ENCODE measurements around the gene RIMKLA.

The RIMKLA gene

GRCh38 chr1:42432714-42433113 lies 52.1 kb downstream of the RIMKLA start:
- Mint-ChIP-seq H3K4me3 (no peak overlapping the region), H3K9me3 (ENCODE audit: low read depth) (no peaks in the 10 kb centered on the region), H3K36me3 (peaks cover 6% of the 10 kb centered on the region), H3K27ac (no peak overlapping the region), H3K27me3 (no peaks in the 10 kb centered on the region), H3K4me1 (ENCODE audit: low read depth) (no peaks in the 10 kb centered on the region)

DNA sequence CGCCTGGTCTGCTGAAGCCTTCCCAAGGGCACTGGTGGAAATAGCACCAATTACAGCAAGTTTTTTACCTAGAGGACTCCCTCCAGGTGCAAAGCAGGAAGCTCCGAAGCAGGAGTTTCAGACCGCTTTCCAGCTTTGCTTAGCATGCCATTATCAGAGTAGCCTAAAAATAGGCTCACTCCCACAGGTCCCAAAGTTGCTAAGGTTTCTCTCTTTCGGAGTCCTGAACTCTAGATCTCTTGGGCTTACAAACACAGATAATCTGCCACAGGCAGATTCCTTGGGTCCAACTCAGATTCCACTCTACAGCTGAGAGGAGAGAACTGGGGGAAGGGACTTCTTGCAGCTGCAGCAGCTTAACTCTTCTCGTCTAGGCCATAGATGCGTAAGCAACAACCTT lies 52.8 kb downstream of the RIMKLA start:
- Mint-ChIP-seq H3K27ac (no peak overlapping the region), H3K4me3 (no peak overlapping the region), H3K9me3 (ENCODE audit: low read depth) (no peaks in the 10 kb centered on the region), H3K36me3 (peaks cover 6% of the 10 kb centered on the region), H3K4me1 (ENCODE audit: low read depth) (no peaks in the 10 kb centered on the region), H3K27me3 (no peaks in the 10 kb centered on the region)

DNA sequence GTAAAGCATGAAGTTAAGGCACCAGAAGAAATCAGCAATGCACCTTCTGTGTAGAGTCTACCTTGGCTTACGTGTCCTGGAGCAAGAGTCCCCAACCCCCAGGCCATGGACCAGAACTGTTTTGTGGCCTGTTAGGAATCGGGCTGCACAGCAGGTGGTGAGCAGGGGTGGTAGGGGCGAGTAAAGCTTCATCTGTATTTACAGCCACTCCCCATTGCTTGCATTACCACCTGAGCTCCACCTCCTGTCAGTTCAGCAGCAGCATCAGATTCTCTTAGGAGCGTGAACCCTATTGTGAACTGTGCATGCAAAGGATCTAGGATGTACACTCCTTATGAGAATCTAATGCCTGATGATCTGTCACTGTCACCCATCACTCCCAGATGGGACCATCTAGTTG lies 53.7 kb downstream of the RIMKLA start:
- Mint-ChIP-seq H3K4me1 (ENCODE audit: low read depth) (no peaks in the 10 kb centered on the region), H3K27me3 (no peaks in the 10 kb centered on the region), H3K27ac (no peak overlapping the region), H3K4me3 (no peak overlapping the region), H3K9me3 (ENCODE audit: low read depth) (no peaks in the 10 kb centered on the region), H3K36me3 (peaks cover 6% of the 10 kb centered on the region)

- no peaks in the 10 kb centered on the region for H3K9me3 Mint-ChIP-seq (ENCODE audit: low read depth)
Measured at GRCh38 chr1:42439940-42440339, 59.3 kb downstream of the RIMKLA start.

GRCh38 chr1:42442662-42443061 lies 62.1 kb downstream of the RIMKLA start:
- Mint-ChIP-seq H3K27ac (no peak overlapping the region), H3K4me3 (no peak overlapping the region), H3K27me3 (no peaks in the 10 kb centered on the region), H3K36me3 (peaks cover 3% of the 10 kb centered on the region), H3K4me1 (ENCODE audit: low read depth) (no peaks in the 10 kb centered on the region), H3K9me3 (ENCODE audit: low read depth) (no peaks in the 10 kb centered on the region)

More at GRCh38 chr1:42439940-42440339, 59.3 kb downstream of the RIMKLA start:
- H3K4me1 Mint-ChIP-seq (ENCODE audit: low read depth) = no peaks in the 10 kb centered on the region
- H3K27me3 Mint-ChIP-seq = no peaks in the 10 kb centered on the region
- H3K36me3 Mint-ChIP-seq = peaks cover 3% of the 10 kb centered on the region
- no peak overlapping the region for H3K4me3 Mint-ChIP-seq
- no peak overlapping the region for H3K27ac Mint-ChIP-seq

DNA sequence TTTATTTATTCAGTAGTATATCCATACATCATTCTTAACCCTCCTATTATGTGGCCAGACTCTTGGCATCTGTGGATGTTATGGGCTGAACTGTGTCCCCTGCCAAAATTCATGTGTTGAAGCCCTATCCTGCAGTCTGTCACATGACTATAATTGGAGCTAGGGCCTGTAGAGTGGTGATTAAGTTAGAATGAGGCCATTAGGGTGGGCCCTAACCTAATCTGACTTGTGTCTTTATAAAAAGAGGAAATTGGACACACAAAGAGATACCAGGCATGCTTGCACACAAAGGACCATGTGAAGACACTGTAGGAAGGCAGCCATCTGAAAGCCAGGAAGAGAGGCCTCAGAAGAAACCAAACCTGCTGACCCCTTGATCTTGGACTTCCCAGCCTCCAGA lies 68.7 kb downstream of the RIMKLA start:
- no peak overlapping the region for H3K27ac Mint-ChIP-seq
- no peaks in the 10 kb centered on the region for H3K27me3 Mint-ChIP-seq
- H3K9me3 Mint-ChIP-seq (ENCODE audit: low read depth) = no peaks in the 10 kb centered on the region

GRCh38 chr1:42450061-42450460 lies 69.5 kb downstream of the RIMKLA start:
- Mint-ChIP-seq H3K27ac (no peak overlapping the region), H3K4me3 (no peak overlapping the region), H3K27me3 (no peaks in the 10 kb centered on the region), H3K36me3 (peaks cover 3% of the 10 kb centered on the region), H3K4me1 (ENCODE audit: low read depth) (peaks cover 2% of the 10 kb centered on the region), H3K9me3 (ENCODE audit: low read depth) (no peaks in the 10 kb centered on the region)

More for the DNA sequence above, 68.7 kb downstream of the RIMKLA start:
- Mint-ChIP-seq H3K4me1 (ENCODE audit: low read depth) (no peaks in the 10 kb centered on the region), H3K36me3 (peaks cover 3% of the 10 kb centered on the region), H3K4me3 (no peak overlapping the region)

DNA sequence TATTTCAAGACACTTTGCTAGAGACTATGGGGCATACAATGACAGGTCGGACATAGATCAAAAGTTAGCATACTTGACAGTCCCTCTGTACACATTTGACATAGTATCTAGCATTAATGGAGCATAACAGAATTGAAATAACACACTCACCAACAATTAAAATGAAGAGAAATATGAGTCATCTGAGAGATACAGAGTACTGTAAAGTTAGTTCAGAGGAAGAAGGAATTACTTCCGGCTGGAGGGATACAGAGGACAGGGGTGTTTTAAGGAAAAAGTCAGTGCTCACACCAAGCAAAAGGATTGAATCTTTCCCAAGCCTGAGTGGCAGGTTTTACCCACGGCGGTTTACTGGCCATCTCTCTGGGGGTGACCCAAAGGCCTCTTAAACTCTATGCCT lies 72.8 kb downstream of the RIMKLA start:
- Mint-ChIP-seq H3K27me3 (no peaks in the 10 kb centered on the region), H3K36me3 (peaks cover 2% of the 10 kb centered on the region), H3K27ac (no peak overlapping the region), H3K9me3 (ENCODE audit: low read depth) (no peaks in the 10 kb centered on the region), H3K4me1 (ENCODE audit: low read depth) (peaks cover 25% of the 10 kb centered on the region), H3K4me3 (no peak overlapping the region)

GRCh38 chr1:42454403-42454802 lies 73.8 kb downstream of the RIMKLA start:
- Mint-ChIP-seq H3K27ac (peak overlapping the region; percentile 55), H3K9me3 (ENCODE audit: low read depth) (no peaks in the 10 kb centered on the region), H3K36me3 (peaks cover 2% of the 10 kb centered on the region), H3K4me1 (ENCODE audit: low read depth) (peaks cover 32% of the 10 kb centered on the region), H3K27me3 (no peaks in the 10 kb centered on the region), H3K4me3 (peak overlapping the region; percentile 30)

DNA sequence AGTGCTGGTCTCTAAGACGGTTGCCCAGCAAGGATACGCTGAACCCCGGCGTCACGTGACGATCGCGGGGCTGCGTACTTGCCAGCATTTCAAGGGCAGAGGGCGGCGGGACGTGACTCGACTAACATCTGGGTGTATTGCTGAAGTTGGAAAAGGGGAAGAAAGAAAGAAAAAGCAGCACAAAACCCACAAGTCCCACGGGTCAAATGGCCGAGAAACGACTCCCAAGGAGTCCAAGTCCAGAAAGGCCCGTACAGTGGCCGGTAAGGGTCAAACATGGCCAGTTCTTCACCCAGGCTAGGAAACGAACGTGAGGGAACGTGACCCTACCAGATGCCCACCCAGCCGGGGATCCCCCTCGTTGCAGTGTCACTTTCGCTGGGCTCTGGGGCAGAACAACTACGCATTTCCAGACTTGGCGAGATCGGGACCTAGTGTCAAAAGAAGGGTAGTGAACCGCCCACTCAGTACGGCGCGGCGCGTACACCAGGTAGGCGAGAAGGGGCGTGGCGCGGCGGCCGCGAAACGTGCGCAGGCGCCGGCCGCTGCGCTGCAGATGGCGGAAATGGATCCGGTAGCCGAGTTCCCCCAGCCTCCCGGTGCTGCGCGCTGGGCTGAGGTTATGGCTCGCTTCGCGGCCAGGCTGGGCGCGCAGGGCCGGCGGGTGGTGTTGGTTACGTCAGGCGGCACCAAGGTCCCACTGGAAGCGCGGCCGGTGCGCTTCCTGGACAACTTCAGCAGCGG lies 75.6 kb downstream of the RIMKLA start, which contains the start of the genes PPCS and ZMYND12:
Gene PPCS, plus strand, starts transcription at position 534 of the 744 bp plus-strand sequence. Its CDS starts 23 bp downstream, at position 557.
Gene ZMYND12, minus strand, starts transcription at position 13 of the 744 bp plus-strand sequence. CDS start 25 bp downstream, outside the sequence.
- peaks cover 8% of the 10 kb centered on the region for H3K36me3 Mint-ChIP-seq
- peaks cover 47% of the 10 kb centered on the region for H3K4me1 Mint-ChIP-seq (ENCODE audit: low read depth)
- peak within 1 kb of the TSS; percentile 95 for H3K4me3 Mint-ChIP-seq
- H3K9me3 Mint-ChIP-seq (ENCODE audit: low read depth) = no peaks in the 10 kb centered on the region
- no peaks in the 10 kb centered on the region for H3K27me3 Mint-ChIP-seq
- H3K27ac Mint-ChIP-seq = peak within 1 kb of the TSS; percentile 97

GRCh38 chr1:42456754-42457089 lies 76.1 kb downstream of the RIMKLA start:
- H3K36me3 Mint-ChIP-seq = peaks cover 8% of the 10 kb centered on the region

DNA sequence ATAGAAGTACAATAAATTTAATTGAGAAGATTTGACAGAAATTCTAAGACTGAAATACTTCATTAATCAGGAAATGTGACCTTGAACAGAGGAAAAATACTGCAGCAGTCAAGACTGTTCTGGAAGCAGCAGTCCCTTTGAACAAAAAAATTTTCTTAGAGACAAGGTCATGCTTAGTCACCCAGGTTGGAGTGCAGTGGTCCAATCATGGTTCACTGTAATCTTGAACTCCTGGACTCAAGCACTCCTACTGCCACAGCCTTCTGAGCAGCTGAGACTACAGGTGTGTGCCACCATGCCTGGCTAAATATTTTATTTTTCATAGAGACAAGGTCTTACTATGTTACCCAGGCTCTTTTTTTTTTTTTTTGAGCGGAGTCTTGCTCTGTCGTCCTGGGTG lies 80.6 kb downstream of the RIMKLA start:
- Mint-ChIP-seq H3K36me3 (peaks cover 8% of the 10 kb centered on the region), H3K27me3 (no peaks in the 10 kb centered on the region), H3K9me3 (ENCODE audit: low read depth) (no peaks in the 10 kb centered on the region), H3K4me1 (ENCODE audit: low read depth) (peaks cover 62% of the 10 kb centered on the region), H3K4me3 (no peak overlapping the region), H3K27ac (no peak overlapping the region)

More at GRCh38 chr1:42456754-42457089, 76.1 kb downstream of the RIMKLA start:
- peak overlapping the region; percentile 97 for H3K27ac Mint-ChIP-seq
- H3K4me3 Mint-ChIP-seq = peak overlapping the region; percentile 95
- no peaks in the 10 kb centered on the region for H3K9me3 Mint-ChIP-seq (ENCODE audit: low read depth)
- H3K4me1 Mint-ChIP-seq (ENCODE audit: low read depth) = peaks cover 48% of the 10 kb centered on the region
- no peaks in the 10 kb centered on the region for H3K27me3 Mint-ChIP-seq

DNA sequence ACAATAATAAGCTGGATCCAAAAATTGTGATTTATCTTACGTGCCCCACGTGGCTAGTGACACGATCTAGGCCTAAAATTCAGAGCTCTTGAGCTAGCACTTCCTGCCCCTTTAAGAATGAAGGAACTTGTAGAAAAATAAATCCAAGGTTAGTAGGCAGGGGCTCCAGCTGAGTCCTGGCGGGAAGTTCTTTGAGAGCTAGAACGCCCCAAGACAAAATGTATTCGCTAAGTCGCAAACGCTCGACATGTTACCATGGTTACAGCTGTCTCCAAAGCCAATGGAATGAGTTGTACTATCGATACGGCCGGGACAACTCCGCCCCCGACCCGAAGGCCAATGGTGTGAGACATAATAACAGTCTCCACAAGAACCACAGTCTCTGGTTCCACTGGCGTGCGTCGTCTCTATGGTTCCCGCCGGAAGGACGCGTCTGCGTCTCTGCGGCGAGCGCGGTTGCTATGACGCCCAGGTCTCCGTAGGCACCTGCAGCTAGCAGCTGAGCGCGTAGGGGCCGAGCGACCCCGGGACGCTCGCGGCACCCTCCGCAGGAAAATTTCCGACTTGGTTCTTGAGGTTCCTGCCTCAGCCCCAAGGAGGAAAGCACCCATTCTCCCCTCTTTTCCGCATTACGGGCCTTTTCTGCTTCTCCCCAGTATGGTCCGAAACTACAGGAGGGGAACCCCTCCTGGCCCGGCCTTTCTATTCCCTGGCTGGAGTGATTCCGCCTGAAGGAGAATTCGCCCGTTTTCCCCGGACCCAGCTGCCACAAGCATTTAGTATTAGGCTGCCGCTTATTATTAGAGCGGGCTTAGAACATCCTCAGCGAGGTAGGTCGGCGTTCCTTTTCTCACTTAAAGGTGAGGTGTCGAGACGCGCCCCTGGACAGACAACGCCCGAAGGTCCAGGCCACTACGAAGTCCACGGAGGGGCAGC lies 82.5 kb downstream of the RIMKLA start, which contains the start of gene CCDC30:
Gene CCDC30, plus strand, starts transcription at position 459 of the 936 bp plus-strand sequence. CDS start 17,266 bp downstream, outside the sequence.
- Mint-ChIP-seq H3K4me3 (peak within 1 kb of the TSS; percentile 91), H3K27me3 (no peaks in the 10 kb centered on the region), H3K27ac (peak within 1 kb of the TSS; percentile 87), H3K36me3 (peaks cover 10% of the 10 kb centered on the region), H3K9me3 (ENCODE audit: low read depth) (no peaks in the 10 kb centered on the region), H3K4me1 (ENCODE audit: low read depth) (peaks cover 49% of the 10 kb centered on the region)

DNA sequence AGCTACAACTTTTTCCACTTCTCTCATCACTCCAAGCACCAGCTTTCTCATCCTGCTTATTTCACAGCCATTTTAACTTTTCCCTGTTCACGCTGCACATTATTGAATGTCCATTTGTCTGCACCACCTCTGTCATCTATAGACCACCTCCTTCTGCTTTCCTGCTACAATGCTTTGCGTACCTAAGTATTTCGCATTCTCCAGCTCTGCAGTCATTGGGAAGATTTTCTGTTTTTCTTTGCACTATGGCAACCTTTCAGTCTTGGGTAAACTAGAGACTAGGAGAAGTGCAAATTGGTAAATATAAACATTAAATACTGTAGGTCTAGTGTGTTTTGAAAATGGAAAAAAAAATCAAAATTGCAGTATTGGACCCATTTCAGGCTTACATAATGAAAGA lies 83.3 kb downstream of the RIMKLA start:
- Mint-ChIP-seq H3K9me3 (ENCODE audit: low read depth) (no peaks in the 10 kb centered on the region), H3K4me3 (peak overlapping the region; percentile 91), H3K36me3 (peaks cover 12% of the 10 kb centered on the region), H3K4me1 (ENCODE audit: low read depth) (peaks cover 41% of the 10 kb centered on the region), H3K27me3 (no peaks in the 10 kb centered on the region), H3K27ac (peak overlapping the region; percentile 1)

DNA sequence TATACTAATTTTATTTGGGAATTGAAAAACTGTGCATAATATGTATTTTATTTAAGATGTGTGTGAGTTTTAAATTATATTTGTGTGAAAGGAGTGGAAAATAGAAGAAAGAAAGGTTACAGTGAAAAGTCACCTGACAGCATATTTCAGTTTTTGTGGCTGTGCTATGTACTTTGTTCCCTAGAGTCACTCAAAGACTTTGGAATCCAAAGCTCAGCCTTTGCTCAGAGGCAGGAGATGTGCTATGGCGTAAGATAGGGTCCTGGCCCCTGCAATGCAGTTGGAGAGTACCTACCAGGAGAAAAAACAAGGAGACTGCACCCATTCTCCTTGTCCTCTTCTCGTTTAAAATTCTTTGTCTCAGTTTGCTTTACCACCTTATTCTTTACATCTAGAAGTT lies 85.4 kb downstream of the RIMKLA start:
- H3K36me3 Mint-ChIP-seq = peaks cover 15% of the 10 kb centered on the region
- H3K4me3 Mint-ChIP-seq = no peak overlapping the region
- H3K27me3 Mint-ChIP-seq = no peaks in the 10 kb centered on the region

More for the DNA sequence above, 85.4 kb downstream of the RIMKLA start:
- Mint-ChIP-seq H3K4me1 (ENCODE audit: low read depth) (peaks cover 24% of the 10 kb centered on the region), H3K27ac (no peak overlapping the region), H3K9me3 (ENCODE audit: low read depth) (no peaks in the 10 kb centered on the region)

Measured in activated naive CD8-positive, alpha-beta T cell (primary cell).